ENCODE data around the gene SNAPC3.

Gene SNAPC3

DNA sequence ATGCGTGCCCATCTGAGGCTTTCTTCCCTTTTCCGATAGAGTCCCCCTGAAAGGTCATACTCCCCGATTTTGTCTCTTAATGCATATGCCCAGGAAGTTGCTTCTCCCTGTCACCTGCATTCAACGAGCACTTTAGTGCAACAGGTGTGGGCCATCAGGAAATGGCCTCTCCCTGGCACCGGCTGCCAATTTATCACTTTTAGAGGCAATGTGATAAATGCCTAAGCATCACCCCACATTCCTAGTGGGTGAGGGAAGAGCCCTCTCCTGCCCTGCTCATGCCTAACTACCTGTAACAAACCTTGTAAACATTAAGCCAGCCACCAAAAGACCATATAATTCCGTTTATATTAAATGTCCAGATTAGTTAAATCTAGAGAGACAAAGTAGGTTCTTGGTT lies 1.1 kb upstream of the SNAPC3 start:
- H2BK5ac ChIP-seq (ENCODE audit: low read depth, low read length, poor library complexity, severe bottlenecking), result no peak overlapping the region
- H3K36me3 ChIP-seq (ENCODE audit: control insufficient read depth in 1 of 2, insufficient read depth in 2 of 2, low read depth in 1 of 2, low read length in 2 of 2), result peaks cover 9 to 21% of the 10 kb centered on the region in 2 experiments
- no peak overlapping the region for H2BK120ac ChIP-seq (ENCODE audit: low read depth, low read length)
- H4K8ac ChIP-seq (ENCODE audit: low read length), result no peak overlapping the region
- H3K9ac ChIP-seq (ENCODE audit: low read length), result peak overlapping the region; percentile 94
- H3K4me3 ChIP-seq (ENCODE audit: insufficient read depth in 1 of 2, low read depth in 1 of 2, low read length in 2 of 2), result peak overlapping the region in 1 of 2 experiments; percentile 93
- H3K9me3 ChIP-seq (ENCODE audit: control insufficient read depth, low read length), result no peaks in the 10 kb centered on the region
- no peak overlapping the region for H4K91ac ChIP-seq (ENCODE audit: low read length)
- peaks cover 2% of the 10 kb centered on the region for H3K79me1 ChIP-seq (replicated peaks; ENCODE audit: low read length, poor library complexity, severe bottlenecking)
- peak overlapping the region; percentile 62 for H2AK5ac ChIP-seq (ENCODE audit: low read length, severe bottlenecking)
- no peak overlapping the region for H3K27ac ChIP-seq (ENCODE audit: low read length, poor library complexity, severe bottlenecking)
- H3K4me2 ChIP-seq (ENCODE audit: low read length, poor library complexity, severe bottlenecking), result no peak overlapping the region
- H2AFZ ChIP-seq (ENCODE audit: low read depth, low read length), result no peak overlapping the region
- H3K18ac ChIP-seq (ENCODE audit: low read depth in 1 of 2, low read length in 2 of 2), result no peak overlapping the region
- H3K14ac ChIP-seq (ENCODE audit: low read length in 2 of 2), result no peak overlapping the region
- WGBS, result 88% methylated on average over 6 of the region's 6 CpGs
- DNase-seq, result no peak
- H3K27me3 ChIP-seq (ENCODE audit: control insufficient read depth in 1 of 2, insufficient read depth in 1 of 2, low read length in 2 of 2), result no peaks in the 10 kb centered on the region
- H2BK12ac ChIP-seq (ENCODE audit: low read length in 2 of 2), result no peak overlapping the region
- H3K23ac ChIP-seq (ENCODE audit: low read length in 2 of 2), result no peak overlapping the region
- no peak overlapping the region for H3K4ac ChIP-seq (ENCODE audit: low read depth in 1 of 2, low read length in 2 of 2)
- no peak overlapping the region for H2BK15ac ChIP-seq (ENCODE audit: low read depth, poor library complexity, severe bottlenecking)
- H3K4me1 ChIP-seq (ENCODE audit: control insufficient read depth, insufficient read depth, low read depth, low read length), result peaks cover 7% of the 10 kb centered on the region

DNA sequence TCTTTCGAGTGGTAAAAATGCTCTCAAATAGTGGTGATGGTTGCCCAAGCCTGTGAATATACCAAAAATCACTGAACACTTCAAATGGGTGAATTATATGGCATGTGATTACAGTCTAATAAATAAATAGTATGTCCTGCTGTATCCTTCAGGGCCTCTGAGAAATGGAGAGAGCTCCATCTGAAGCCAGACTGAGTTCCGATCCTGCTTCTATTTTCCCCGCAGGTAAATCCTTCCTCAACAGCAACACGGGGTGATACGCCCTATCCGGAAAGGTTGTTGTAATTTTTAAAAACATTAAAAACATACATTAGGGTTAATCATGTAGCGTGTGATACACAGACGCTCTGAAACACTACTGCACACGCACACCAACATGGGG lies 695 bp upstream of the SNAPC3 start:
- peak overlapping the region; percentile 52 for H3K27ac ChIP-seq (ENCODE audit: low read length, poor library complexity, severe bottlenecking)
- H3K4me2 ChIP-seq (ENCODE audit: low read length, poor library complexity, severe bottlenecking), result peak overlapping the region; percentile 49
- WGBS, result 80% methylated on average over 4 of the region's 9 CpGs
- H3K36me3 ChIP-seq (ENCODE audit: control insufficient read depth in 1 of 2, insufficient read depth in 2 of 2, low read depth in 1 of 2, low read length in 2 of 2), result peaks cover 9 to 23% of the 10 kb centered on the region in 2 experiments
- peaks cover 2% of the 10 kb centered on the region for H3K79me1 ChIP-seq (replicated peaks; ENCODE audit: low read length, poor library complexity, severe bottlenecking)
- H4K91ac ChIP-seq (ENCODE audit: low read length), result peak overlapping the region; percentile 12
- DNase-seq, result no peak
- peak overlapping the region; percentile 94 for H3K9ac ChIP-seq (ENCODE audit: low read length)
- peak overlapping the region; percentile 88 to 93 for H3K4me3 ChIP-seq (ENCODE audit: insufficient read depth in 1 of 2, low read depth in 1 of 2, low read length in 2 of 2)
- H4K8ac ChIP-seq (ENCODE audit: low read length), result peak overlapping the region; percentile 62
- peak overlapping the region in 1 of 2 experiments; percentile 76 for H3K4ac ChIP-seq (ENCODE audit: low read depth in 1 of 2, low read length in 2 of 2)
- no peaks in the 10 kb centered on the region for H3K27me3 ChIP-seq (ENCODE audit: control insufficient read depth in 1 of 2, insufficient read depth in 1 of 2, low read length in 2 of 2)
- H3K4me1 ChIP-seq (ENCODE audit: control insufficient read depth, insufficient read depth, low read depth, low read length), result peaks cover 7% of the 10 kb centered on the region
- peak overlapping the region in 1 of 2 experiments; percentile 26 for H3K14ac ChIP-seq (ENCODE audit: low read length in 2 of 2)
- no peak overlapping the region for H2BK15ac ChIP-seq (ENCODE audit: low read depth, poor library complexity, severe bottlenecking)
- peak overlapping the region; percentile 27 for H2AK5ac ChIP-seq (ENCODE audit: low read length, severe bottlenecking)
- no peak overlapping the region for H2BK120ac ChIP-seq (ENCODE audit: low read depth, low read length)
- peak overlapping the region; percentile 41 to 79 for H3K18ac ChIP-seq (ENCODE audit: low read depth in 1 of 2, low read length in 2 of 2)
- no peak overlapping the region for H2BK5ac ChIP-seq (ENCODE audit: low read depth, low read length, poor library complexity, severe bottlenecking)
- no peak overlapping the region for H2BK12ac ChIP-seq (ENCODE audit: low read length in 2 of 2)
- H3K23ac ChIP-seq (ENCODE audit: low read length in 2 of 2), result no peak overlapping the region
- no peaks in the 10 kb centered on the region for H3K9me3 ChIP-seq (ENCODE audit: control insufficient read depth, low read length)
- no peak overlapping the region for H2AFZ ChIP-seq (ENCODE audit: low read depth, low read length)

DNA sequence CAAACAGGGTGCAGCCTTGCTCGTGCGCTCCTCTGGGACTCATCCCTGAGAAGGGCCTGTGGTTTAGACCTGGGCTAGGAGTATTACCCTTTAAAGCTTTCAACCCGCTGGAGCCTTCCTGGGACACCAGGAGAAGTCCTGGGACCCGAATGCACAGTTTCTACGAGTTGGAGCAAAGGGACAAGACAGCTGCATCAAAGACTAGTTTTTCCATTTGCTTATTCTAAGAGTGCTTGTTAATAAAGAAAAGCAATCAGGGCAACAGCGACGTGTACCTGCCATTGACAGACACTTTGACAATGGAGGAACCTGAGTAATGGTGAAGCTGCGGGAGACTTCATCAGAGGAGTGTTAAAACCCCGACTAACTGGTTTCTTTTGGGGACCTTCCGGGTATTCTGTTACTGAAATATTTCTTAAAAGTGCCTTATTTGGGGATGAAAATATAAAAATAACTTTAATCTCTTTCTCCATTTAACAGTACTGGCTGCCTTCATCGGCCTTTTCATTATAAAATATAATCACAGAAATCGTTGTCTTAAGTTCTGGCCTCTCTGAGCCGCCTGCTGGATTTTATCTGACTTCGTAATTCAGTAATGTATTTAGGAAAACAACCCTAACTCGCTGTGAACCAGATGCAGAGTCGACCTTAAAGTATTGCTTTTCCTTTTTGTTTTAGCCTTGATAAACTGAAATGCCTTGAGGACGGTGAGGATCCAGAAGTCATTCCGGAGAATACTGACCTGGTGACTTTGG lies 732 bp downstream of the SNAPC3 start:
- Histone ChIP-seq H4K91ac (ENCODE audit: low read length) (no peak overlapping the region), H2BK120ac (ENCODE audit: low read depth, low read length) (peak overlapping the region; percentile 64), H2BK5ac (ENCODE audit: low read depth, low read length, poor library complexity, severe bottlenecking) (no peak overlapping the region), H3K14ac (ENCODE audit: low read length in 2 of 2) (peak overlapping the region in 1 of 2 experiments; percentile 94), H2AK5ac (ENCODE audit: low read length, severe bottlenecking) (no peak overlapping the region), H3K4ac (ENCODE audit: low read depth in 1 of 2, low read length in 2 of 2) (peak overlapping the region; percentile 38 to 68), H3K9me3 (ENCODE audit: control insufficient read depth, low read length) (no peaks in the 10 kb centered on the region), H2AFZ (ENCODE audit: low read depth, low read length) (peak overlapping the region; percentile 47), H3K27me3 (ENCODE audit: control insufficient read depth in 1 of 2, insufficient read depth in 1 of 2, low read length in 2 of 2) (no peaks in the 10 kb centered on the region), H4K8ac (ENCODE audit: low read length) (peak overlapping the region; percentile 49), H3K23ac (ENCODE audit: low read length in 2 of 2) (no peak overlapping the region), H3K18ac (ENCODE audit: low read depth in 1 of 2, low read length in 2 of 2) (peak overlapping the region; percentile 47 to 85), H3K4me3 (ENCODE audit: insufficient read depth in 1 of 2, low read depth in 1 of 2, low read length in 2 of 2) (peak overlapping the region; percentile 88 to 93), H3K9ac (ENCODE audit: low read length) (peak overlapping the region; percentile 94), H3K27ac (ENCODE audit: low read length, poor library complexity, severe bottlenecking) (peak overlapping the region; percentile 2), H3K4me2 (ENCODE audit: low read length, poor library complexity, severe bottlenecking) (peak overlapping the region; percentile 31), H2BK15ac (ENCODE audit: low read depth, poor library complexity, severe bottlenecking) (no peak overlapping the region), H3K79me1 (replicated peaks; ENCODE audit: low read length, poor library complexity, severe bottlenecking) (peaks cover 3% of the 10 kb centered on the region), H2BK12ac (ENCODE audit: low read length in 2 of 2) (no peak overlapping the region), H3K4me1 (ENCODE audit: control insufficient read depth, insufficient read depth, low read depth, low read length) (peaks cover 7% of the 10 kb centered on the region), H3K36me3 (ENCODE audit: control insufficient read depth in 1 of 2, insufficient read depth in 2 of 2, low read depth in 1 of 2, low read length in 2 of 2) (peaks cover 12 to 31% of the 10 kb centered on the region in 2 experiments)
- WGBS, result 2% methylated on average over 13 of the region's 18 CpGs
- DNase-seq, result peak; percentile 47

DNA sequence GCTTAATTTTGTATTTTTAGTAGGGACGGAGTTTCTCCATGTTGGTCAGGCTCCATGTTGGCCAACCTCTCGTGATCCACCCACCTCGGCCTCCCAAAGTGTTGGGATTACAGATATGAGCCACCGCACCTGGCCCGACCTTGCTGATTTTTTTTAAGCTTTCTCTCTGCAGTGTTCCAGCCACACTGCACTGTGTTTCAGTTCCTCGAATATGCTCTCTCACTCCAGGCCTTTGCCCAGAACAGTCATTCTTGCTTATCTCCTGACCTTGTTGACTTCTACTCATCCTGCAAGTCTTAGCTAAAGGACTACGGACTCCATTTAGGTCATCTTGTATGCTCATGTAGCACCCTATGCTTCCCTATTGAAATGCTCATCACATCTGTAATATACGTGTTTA lies 3.3 kb downstream of the SNAPC3 start:
- Histone ChIP-seq H3K4ac (ENCODE audit: low read depth in 1 of 2, low read length in 2 of 2) (no peak overlapping the region), H2AK5ac (ENCODE audit: low read length, severe bottlenecking) (no peak overlapping the region), H2BK5ac (ENCODE audit: low read depth, low read length, poor library complexity, severe bottlenecking) (no peak overlapping the region), H3K14ac (ENCODE audit: low read length in 2 of 2) (no peak overlapping the region), H3K4me2 (ENCODE audit: low read length, poor library complexity, severe bottlenecking) (no peak overlapping the region), H2BK120ac (ENCODE audit: low read depth, low read length) (no peak overlapping the region), H4K91ac (ENCODE audit: low read length) (no peak overlapping the region), H3K36me3 (ENCODE audit: control insufficient read depth in 1 of 2, insufficient read depth in 2 of 2, low read depth in 1 of 2, low read length in 2 of 2) (peaks cover 13 to 55% of the 10 kb centered on the region in 2 experiments), H3K9me3 (ENCODE audit: control insufficient read depth, low read length) (no peaks in the 10 kb centered on the region), H3K4me3 (ENCODE audit: insufficient read depth in 1 of 2, low read depth in 1 of 2, low read length in 2 of 2) (no peak overlapping the region), H2BK15ac (ENCODE audit: low read depth, poor library complexity, severe bottlenecking) (no peak overlapping the region), H3K27ac (ENCODE audit: low read length, poor library complexity, severe bottlenecking) (no peak overlapping the region), H2AFZ (ENCODE audit: low read depth, low read length) (no peak overlapping the region), H2BK12ac (ENCODE audit: low read length in 2 of 2) (no peak overlapping the region), H3K4me1 (ENCODE audit: control insufficient read depth, insufficient read depth, low read depth, low read length) (peaks cover 10% of the 10 kb centered on the region), H3K9ac (ENCODE audit: low read length) (no peak overlapping the region), H3K27me3 (ENCODE audit: control insufficient read depth in 1 of 2, insufficient read depth in 1 of 2, low read length in 2 of 2) (no peaks in the 10 kb centered on the region), H4K8ac (ENCODE audit: low read length) (no peak overlapping the region), H3K23ac (ENCODE audit: low read length in 2 of 2) (no peak overlapping the region), H3K18ac (ENCODE audit: low read depth in 1 of 2, low read length in 2 of 2) (no peak overlapping the region), H3K79me1 (replicated peaks; ENCODE audit: low read length, poor library complexity, severe bottlenecking) (peaks cover 5% of the 10 kb centered on the region)
- DNase-seq, result no peak
- 97% methylated on average over 8 of the region's 8 CpGs for WGBS

Measured in mesenchymal stem cell (in vitro differentiated cells and primary cell).